MCF 10A (cell line): ENCODE measurements around the gene BMPR1B. TPM values are rescaled to one million over a fixed set of nuclear protein-coding genes. Genes with fewer than 3 reads are reported as not detected.

Experiments
- BruUV-seq: library from RNA; stranded (reverse); fragments of 400-500 nt; replicated peaks from 2 replicates; lab custom pipeline; 2021; lab: Mats Ljungman, UMichigan
- CTCF ChIA-PET: fragments of 300-600 bp; sonication (Branson Sonifier 250); formaldehyde crosslinking; extraction: SDS; loops from one replicate; lab custom pipeline; 2021; ENCODE audit warnings: antibody characterized with exemption, inconsistent platforms; lab: Yijun Ruan, JAX
- POLR2A ChIA-PET: fragments of 300-600, 350-650 bp; sonication (Branson Sonifier 250); formaldehyde crosslinking; extraction: SDS; loops from one replicate; lab custom pipeline; 2020; ENCODE audit warnings: antibody characterized with exemption, inconsistent platforms; lab: Yijun Ruan, JAX
- DNase-seq: peaks from one replicate; pipeline ENCODE4 v3.0.0-alpha.2; 2018; ENCODE audit not compliant: unreplicated experiment
- H3K27ac Mint-ChIP-seq: one replicate; pipeline ENCODE4 v1.8.0; 2022; ENCODE audit warnings: mild to moderate bottlenecking, low read depth, mixed read lengths; ENCODE audit not compliant: unreplicated experiment
- H3K27me3 Mint-ChIP-seq: one replicate; pipeline ENCODE4 v1.8.0; 2022; ENCODE audit warnings: mixed read lengths; ENCODE audit not compliant: insufficient read depth, unreplicated experiment
- H3K36me3 Mint-ChIP-seq: one replicate; pipeline ENCODE4 v1.8.0; 2022; ENCODE audit warnings: mild to moderate bottlenecking, moderate library complexity, mixed read lengths; ENCODE audit not compliant: insufficient read depth, unreplicated experiment
- H3K4me1 Mint-ChIP-seq: one replicate; pipeline ENCODE4 v1.8.0; 2022; ENCODE audit warnings: mixed read lengths; ENCODE audit not compliant: insufficient read depth, unreplicated experiment
- H3K4me3 Mint-ChIP-seq: one replicate; pipeline ENCODE4 v1.8.0; 2022; ENCODE audit warnings: mild to moderate bottlenecking, moderate library complexity, mixed read lengths; ENCODE audit not compliant: unreplicated experiment
- H3K9me3 Mint-ChIP-seq: one replicate; pipeline ENCODE4 v1.8.0; 2022; ENCODE audit warnings: mixed read lengths; ENCODE audit not compliant: unreplicated experiment
- intact Hi-C: fragments of 100-400 bp; cut with micrococcal nuclease; formaldehyde crosslinking; loops from 2 replicates; pipeline ENCODE4 v1.14.1; 2022
- total RNA-seq: library from RNA; stranded (reverse); gene quantifications from 2 replicates; pipeline ENCODE4 v1.2.3, GENCODE V29; 2022
- TF ChIP-seq, protein P1 (sequence below): fragments of 200-600 bp; IDR thresholded peaks from one replicate; pipeline ENCODE4 v1.8.0; 2022; ENCODE audit warnings: antibody characterized with exemption, mild to moderate bottlenecking; ENCODE audit not compliant: unreplicated experiment

The BMPR1B gene
- total RNA-seq, 1 experiment from 2014 or later = 18.8 TPM

DNA sequence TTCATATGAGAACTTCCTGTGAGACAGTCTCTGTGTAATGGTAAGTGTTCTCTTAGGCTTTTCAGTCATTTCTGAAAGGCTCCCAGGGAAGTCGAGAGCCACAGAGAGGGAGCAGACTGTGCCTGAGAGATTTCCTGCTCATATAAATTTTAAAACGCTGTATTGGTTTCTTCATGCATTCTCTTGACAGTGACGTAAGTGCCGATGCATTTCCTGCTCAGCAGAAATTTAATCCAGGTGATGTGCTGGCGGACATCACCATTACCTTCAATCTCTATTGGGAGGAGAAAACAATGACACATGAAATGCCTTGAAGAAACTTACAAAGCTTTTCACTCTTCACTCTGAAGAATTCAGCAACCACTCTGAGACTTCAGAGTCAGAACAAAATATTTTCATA lies 383.6 kb downstream of the BMPR1B start:
- CTCF ChIA-PET = interaction anchor here (0.9 to 1.5 kb wide), 3 partner anchors 15 to 1384 kb away, joined by 3 to 6 read pairs (median 6); no protein-coding TSS in a partner anchor
- peaks cover 8% of the 10 kb centered on the region for H3K9me3 Mint-ChIP-seq
- intact Hi-C loops = no loop called here

GRCh38 chr4:95142932-95143331 lies 385.2 kb downstream of the BMPR1B start:
- no peaks in the 10 kb centered on the region for H3K4me1 Mint-ChIP-seq
- H3K27ac Mint-ChIP-seq = no peak overlapping the region
- intact Hi-C loops = no loop called here
- H3K36me3 Mint-ChIP-seq = peaks cover 11% of the 10 kb centered on the region
- ChIA-PET POLR2A (interaction anchor here (0.7 kb wide), 1 partner anchor 14 kb away, joined by 4 read pairs; no protein-coding TSS in a partner anchor), CTCF (interaction anchor here (0.6 kb wide), 1 partner anchor 17 kb away, joined by 3 read pairs; no protein-coding TSS in a partner anchor)
- H3K4me3 Mint-ChIP-seq = no peak overlapping the region
- no TSS peak for BruUV-seq
- no peaks in the 10 kb centered on the region for H3K27me3 Mint-ChIP-seq
- TF ChIP-seq, protein P1, sequence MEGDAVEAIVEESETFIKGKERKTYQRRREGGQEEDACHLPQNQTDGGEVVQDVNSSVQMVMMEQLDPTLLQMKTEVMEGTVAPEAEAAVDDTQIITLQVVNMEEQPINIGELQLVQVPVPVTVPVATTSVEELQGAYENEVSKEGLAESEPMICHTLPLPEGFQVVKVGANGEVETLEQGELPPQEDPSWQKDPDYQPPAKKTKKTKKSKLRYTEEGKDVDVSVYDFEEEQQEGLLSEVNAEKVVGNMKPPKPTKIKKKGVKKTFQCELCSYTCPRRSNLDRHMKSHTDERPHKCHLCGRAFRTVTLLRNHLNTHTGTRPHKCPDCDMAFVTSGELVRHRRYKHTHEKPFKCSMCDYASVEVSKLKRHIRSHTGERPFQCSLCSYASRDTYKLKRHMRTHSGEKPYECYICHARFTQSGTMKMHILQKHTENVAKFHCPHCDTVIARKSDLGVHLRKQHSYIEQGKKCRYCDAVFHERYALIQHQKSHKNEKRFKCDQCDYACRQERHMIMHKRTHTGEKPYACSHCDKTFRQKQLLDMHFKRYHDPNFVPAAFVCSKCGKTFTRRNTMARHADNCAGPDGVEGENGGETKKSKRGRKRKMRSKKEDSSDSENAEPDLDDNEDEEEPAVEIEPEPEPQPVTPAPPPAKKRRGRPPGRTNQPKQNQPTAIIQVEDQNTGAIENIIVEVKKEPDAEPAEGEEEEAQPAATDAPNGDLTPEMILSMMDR = no peak
- DNase-seq = no peak
- peaks cover 8% of the 10 kb centered on the region for H3K9me3 Mint-ChIP-seq

More for the DNA sequence above, 383.6 kb downstream of the BMPR1B start:
- TF ChIP-seq, protein P1 = no peak
- H3K27me3 Mint-ChIP-seq = no peaks in the 10 kb centered on the region
- BruUV-seq = no TSS peak
- POLR2A ChIA-PET = interaction anchor here (1.0 kb wide), 1 partner anchor 12 kb away, joined by 3 read pairs; no protein-coding TSS in a partner anchor
- no peak for DNase-seq
- no peaks in the 10 kb centered on the region for H3K4me1 Mint-ChIP-seq
- H3K27ac Mint-ChIP-seq = no peak overlapping the region
- no peak overlapping the region for H3K4me3 Mint-ChIP-seq
- H3K36me3 Mint-ChIP-seq = peaks cover 11% of the 10 kb centered on the region

GRCh38 chr4:95151255-95151654 lies 393.5 kb downstream of the BMPR1B start:
- H3K4me3 Mint-ChIP-seq = no peak overlapping the region
- POLR2A ChIA-PET = no interaction called here
- DNase-seq = no peak
- H3K9me3 Mint-ChIP-seq = no peaks in the 10 kb centered on the region
- no TSS peak for BruUV-seq
- intact Hi-C loops = no loop called here
- CTCF ChIA-PET = interaction anchor here (0.5 to 0.7 kb wide), 3 partner anchors 28 to 1026 kb away, joined by 3 to 6 read pairs (median 4); no protein-coding TSS in a partner anchor
- no peaks in the 10 kb centered on the region for H3K4me1 Mint-ChIP-seq
- H3K27me3 Mint-ChIP-seq = no peaks in the 10 kb centered on the region
- TF ChIP-seq, protein P1 = no peak
- H3K27ac Mint-ChIP-seq = no peak overlapping the region
- H3K36me3 Mint-ChIP-seq = no peaks in the 10 kb centered on the region

DNA sequence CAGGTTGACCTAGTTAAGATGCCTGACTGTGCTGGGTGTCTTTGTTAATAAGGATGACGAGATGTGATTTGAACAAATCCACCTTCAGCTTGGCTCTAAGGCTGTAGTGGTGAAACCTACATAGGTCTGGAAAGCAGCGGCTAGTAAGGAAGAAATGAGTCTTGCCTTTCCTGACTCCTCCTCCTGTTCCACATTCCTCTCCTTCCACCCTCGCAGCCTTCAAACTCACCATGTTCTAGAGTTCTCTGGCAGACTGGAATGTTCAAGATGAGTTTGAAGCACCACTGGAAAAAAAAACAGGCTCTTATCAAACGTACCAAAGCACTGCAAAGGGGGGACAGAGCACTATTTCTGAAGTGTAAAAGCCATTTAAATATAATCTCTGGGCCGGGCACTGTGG lies 395.4 kb downstream of the BMPR1B start:
- TF ChIP-seq, protein P1 = no peak
- H3K4me3 Mint-ChIP-seq = no peak overlapping the region
- no TSS peak for BruUV-seq
- H3K9me3 Mint-ChIP-seq = no peaks in the 10 kb centered on the region
- H3K27ac Mint-ChIP-seq = no peak overlapping the region
- no peaks in the 10 kb centered on the region for H3K36me3 Mint-ChIP-seq
- ChIA-PET POLR2A (no interaction called here), CTCF (interaction anchor here (0.6 to 1.0 kb wide), 2 partner anchors 8 to 959 kb away, joined by 3 to 4 read pairs; no protein-coding TSS in a partner anchor)
- H3K4me1 Mint-ChIP-seq = no peaks in the 10 kb centered on the region
- intact Hi-C loops = no loop called here
- DNase-seq = no peak
- no peaks in the 10 kb centered on the region for H3K27me3 Mint-ChIP-seq
